IPS-NIHi7 (cell line): ENCODE data around the gene CHPF.
A peak's percentile ranks its signal among the peaks of the same experiment; 100 is the strongest.

Experiments used
- DNase-seq: peaks from one replicate; pipeline ENCODE4 v3.0.0; 2012; ENCODE audit warnings: mixed read lengths; ENCODE audit errors: extremely low spot score

Gene CHPF

DNA sequence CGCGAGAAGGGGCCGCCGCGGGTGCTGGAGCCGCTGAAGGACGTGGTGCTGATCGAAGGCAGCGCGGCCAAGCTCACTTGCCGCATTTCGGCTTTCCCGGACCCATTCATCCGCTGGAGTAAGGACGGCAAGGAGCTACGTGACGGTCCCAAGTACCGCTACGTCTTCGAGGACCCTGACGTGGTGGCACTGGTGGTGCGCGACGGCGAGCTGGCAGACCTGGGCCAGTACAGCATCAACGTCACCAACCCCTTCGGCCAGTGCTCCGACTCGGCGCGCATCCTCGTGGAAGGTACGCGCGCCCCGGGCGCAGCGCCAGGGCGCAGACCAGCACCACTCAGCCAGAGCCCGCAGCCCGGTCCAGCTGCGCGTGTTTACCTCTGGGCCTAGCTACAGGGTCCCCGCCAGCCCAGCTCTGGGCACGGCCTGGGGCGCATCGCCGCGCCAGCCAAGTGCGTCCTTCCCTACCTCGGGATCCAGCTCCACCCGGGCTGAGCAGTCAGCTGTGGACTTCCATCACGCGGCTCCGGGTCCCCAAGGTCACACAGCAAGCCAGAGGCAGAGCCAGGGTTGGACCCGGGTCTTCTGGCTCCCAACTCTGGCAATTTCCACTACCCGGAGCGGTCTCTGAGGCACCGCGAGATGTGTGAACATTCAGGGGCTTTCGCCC lies 46.6 kb downstream of the CHPF start:
- no peak for DNase-seq

DNA sequence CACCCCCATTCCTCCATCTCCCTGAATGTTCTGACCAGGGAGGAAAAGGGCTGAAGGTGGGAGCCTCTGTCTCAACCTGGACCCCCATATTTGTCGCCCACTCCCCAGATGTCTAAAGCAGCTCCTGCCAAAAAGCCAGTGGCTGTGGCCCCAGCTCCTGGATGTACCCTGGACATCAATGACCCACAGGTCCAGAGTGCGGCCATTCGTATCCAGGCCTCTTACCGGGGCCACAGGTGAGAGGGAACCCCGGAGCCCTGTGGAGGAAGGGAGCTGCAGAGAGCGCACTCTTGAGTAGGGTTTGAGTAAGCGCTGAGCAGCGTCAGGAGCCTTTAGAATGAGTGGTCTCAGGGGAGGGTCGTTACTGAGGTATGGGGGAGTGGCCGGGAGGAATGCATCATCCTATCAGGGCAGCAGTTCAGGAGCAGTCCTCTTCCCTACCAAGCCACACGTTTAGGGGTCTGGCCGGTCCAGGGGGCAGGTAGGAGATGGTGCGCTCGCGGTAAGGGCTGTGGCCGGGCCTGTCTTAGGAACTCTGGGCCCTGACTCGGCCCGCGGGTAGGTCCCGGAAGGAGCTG lies 47.3 kb downstream of the CHPF start:
- DNase-seq = no peak

DNA sequence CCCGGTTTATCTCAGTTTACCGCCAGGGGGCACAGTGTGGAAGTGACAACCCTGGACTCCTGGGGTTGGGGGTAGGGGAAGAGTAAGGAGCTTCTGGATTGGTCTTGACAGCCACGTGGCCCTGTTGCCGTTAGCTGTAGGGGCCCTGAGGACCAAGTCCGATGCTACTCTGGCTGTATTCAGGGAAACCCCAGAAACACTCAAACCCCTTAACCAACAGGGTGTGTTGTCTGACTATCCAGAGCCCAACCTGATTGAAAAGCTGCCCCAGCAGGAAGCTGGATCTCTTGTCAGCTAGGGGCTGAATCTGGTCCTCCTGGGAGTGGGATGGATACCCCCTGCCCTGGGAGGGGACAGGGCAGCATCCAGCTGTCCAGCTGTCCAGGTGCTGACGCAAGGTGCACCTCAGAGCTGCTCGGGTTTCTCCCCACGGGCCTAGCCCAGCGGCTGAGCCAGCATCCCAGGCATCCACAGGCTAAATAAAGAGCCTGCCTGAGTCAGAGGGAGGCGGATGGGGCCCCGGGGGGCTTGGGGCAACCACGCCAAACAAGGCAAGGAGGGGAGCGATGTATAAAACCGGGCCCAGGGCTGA lies 48.0 kb downstream of the CHPF start:
- DNase-seq = peak; percentile 86

DNA sequence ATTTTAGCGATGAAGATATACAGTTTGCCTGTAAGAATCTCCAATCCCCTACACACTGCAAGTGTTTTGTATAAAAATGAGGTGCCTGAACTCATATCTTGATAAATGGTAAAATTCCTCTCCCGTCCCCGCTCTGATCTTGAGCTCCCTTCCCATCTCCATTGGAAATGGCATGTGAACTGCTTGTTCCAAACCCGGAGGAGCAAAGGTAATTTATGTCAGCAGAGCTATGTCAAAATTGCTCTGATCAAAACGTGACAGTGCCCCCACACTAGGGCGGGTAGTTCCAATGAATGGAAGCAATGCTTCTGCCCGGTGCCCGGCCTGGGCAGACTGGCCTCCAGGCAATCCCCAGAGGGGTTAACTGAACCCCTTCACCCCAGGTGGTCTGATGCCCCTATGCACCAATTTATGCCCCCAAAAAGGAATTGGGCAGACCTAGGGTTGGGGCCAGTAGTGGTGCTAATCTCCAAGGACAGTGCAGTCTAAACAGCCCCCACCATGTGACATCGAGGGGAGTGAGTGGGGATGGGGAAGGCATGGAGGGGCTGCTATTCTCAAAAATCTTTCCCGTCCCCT lies 48.6 kb downstream of the CHPF start:
- no peak for DNase-seq

DNA sequence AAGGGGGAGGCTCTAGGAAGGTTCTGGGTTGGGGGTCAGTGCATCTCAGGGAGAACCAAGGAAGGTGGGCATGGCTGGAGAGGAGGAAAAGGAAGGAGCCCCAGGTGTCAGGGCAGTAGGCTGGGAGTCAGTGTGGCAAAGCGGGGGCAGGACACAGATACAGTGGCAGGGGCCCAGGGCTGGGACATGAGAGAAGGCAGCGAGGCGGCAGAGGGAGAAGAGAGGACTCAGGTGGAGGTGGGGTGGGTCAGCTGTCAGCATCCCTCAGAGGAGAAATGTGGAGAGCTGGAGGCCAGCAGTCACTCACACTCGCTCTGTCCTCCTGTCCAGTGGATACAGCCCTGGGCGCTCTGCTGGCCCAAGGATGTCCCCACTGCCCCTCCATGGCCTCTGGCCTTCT lies 50.5 kb downstream of the CHPF start:
- no peak for DNase-seq

DNA sequence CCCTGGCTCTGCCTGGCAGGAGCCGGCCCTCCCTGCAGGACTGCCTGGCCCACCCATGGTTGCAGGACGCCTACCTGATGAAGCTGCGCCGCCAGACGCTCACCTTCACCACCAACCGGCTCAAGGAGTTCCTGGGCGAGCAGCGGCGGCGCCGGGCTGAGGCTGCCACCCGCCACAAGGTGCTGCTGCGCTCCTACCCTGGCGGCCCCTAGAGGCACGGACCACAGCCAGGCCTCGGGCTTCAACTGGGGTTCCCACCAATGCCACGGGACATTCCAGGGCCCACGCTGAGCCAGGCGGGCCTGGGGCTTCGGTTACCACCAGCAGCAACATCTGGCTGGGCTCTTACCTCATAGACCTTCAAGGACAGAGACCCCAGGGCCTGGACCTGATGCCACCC lies 51.0 kb downstream of the CHPF start:
- DNase-seq = peak; percentile 67

DNA sequence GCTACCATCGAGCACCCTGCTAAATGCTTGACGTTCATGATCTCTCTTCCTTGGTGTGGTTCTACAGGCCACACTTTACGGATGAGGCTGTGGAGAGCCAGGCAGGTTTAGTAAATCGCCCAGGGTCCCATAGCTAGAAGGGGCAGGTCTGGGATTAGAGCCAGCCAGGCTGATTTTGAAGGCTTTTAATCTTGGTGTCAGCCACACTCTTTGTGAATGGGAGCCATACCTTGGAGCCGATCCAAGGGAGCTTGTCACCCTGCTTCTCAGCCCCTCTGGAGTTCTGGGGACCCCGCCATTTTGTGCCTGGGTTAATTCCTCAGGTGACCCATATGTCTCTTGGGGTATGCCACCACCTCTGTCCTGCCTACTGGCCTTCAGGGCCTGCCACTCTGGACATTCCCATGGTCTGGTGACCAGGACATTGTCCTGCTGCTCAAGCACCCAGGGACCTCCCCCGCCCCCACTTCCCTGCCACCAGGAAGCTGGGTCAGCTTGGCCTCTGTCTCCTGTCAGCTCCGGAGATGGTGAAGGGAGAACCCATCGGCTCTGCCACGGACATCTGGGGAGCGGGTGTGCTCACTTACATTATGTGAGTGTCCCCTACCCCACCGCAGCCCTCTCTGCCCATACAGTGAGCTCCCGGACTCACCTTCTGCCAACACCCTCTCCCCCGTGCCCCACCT lies 52.2 kb downstream of the CHPF start:
- no peak for DNase-seq

DNA sequence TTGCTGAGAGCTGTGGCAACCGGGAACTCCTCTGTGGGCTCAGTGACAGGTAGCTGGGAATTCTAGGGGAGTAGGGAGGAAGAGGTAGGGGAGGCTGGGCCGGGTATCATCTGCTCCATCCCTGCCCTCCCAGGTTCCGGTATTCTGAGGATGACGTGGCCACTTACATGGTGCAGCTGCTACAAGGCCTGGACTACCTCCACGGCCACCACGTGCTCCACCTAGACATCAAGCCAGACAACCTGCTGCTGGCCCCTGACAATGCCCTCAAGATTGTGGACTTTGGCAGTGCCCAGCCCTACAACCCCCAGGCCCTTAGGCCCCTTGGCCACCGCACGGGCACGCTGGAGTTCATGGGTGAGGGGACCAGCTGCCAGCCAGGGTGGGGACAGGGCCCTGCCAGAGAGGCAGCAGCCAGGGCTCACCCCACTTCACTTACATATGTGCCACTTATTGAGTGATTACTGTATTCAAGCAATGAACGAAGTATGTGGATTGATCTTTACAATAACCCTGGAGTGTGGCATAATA lies 52.9 kb downstream of the CHPF start:
- no peak for DNase-seq

DNA sequence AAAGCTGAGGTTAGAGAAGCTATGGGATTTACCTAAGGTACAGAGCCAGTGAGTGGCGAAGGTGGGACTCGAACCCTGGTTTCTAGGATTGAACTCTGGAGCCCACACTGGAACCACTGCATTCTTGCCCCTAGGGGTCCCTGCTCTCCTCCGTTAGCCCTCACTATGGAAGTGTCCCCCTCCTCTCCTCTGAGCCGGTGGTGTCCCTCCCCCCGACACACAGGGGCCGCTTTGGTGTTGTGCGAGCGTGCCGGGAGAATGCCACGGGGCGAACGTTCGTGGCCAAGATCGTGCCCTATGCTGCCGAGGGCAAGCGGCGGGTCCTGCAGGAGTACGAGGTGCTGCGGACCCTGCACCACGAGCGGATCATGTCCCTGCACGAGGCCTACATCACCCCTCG lies 53.4 kb downstream of the CHPF start:
- DNase-seq = no peak

DNA sequence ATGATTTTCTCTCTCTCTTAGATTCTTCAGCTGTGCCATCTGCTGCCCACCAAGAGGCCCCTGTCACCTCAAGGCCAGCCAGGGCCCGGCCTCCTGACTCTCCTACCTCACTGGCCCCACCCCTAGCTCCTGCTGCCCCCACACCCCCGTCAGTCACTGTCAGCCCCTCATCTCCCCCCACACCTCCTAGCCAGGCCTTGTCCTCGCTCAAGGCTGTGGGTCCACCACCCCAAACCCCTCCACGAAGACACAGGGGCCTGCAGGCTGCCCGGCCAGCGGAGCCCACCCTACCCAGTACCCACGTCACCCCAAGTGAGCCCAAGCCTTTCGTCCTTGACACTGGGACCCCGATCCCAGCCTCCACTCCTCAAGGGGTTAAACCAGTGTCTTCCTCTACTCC lies 54.3 kb downstream of the CHPF start:
- DNase-seq = no peak
